GM12892 (cell line): ENCODE data around the gene SPACA1.

Source experiments
- POLR2A ChIP-seq: IDR thresholded peaks from 2 replicates; pipeline ENCODE4 v1.6.1; 2011; ENCODE audit warnings: low read depth, low read length, control low read depth
- POLR2AphosphoS5 ChIP-seq: IDR thresholded peaks from 2 replicates; pipeline ENCODE4 v1.6.1; 2011; ENCODE audit warnings: low read depth, low read length, control low read depth
- TAF1 ChIP-seq: IDR thresholded peaks from 2 replicates; pipeline ENCODE4 v1.6.1; 2011; ENCODE audit warnings: low read depth, mild to moderate bottlenecking, control low read depth, low read length, borderline replicate concordance

DNA sequence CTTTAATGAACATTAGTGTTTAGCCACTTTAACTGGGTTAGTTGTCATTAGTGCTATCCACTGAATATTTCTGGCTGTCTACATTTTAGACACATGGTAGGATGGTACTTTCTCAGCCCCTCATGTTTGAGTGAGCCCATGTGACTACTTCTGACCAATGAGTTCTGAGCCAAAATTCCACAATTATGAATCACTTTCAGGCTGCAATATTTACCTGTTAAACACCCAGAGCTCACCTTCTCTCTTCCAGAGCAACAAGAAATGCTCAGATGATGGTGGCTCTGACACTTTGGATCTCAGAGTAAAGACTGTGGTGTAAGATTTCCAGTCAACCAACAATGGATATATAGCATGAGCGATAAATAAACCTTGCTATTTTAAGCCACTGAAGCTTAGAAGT is 24.8 kb downstream of the SPACA1 start:
- TF ChIP-seq POLR2A (no peak), POLR2AphosphoS5 (no peak), TAF1 (no peak)
